Astrocyte (in vitro differentiated cells and primary cell): ENCODE measurements around the gene RUFY3. TPM values are rescaled to one million over a fixed set of nuclear protein-coding genes. Genes with fewer than 3 reads are reported as not detected.
"Not testable (repeated sequence)": the region's sequence is repeated elsewhere in the genome, so short reads cannot be mapped to it uniquely, and the experiment has no call there.

ENCODE experiments used
- DNase-seq: peaks from one replicate; pipeline ENCODE4 v3.0.0-alpha.2; 2010; ENCODE audit warnings: low read depth
- FAIRE-seq: peaks from 2 replicates; lab custom pipeline; 2011; peaks lifted over from hg19 to GRCh38; lab: Jason Lieb, UNC
- H2AFZ ChIP-seq: 2 replicates; pipeline ENCODE4 v1.6.0; 2012; ENCODE audit warnings: low read depth, low read length, inconsistent platforms
- H3K27ac ChIP-seq: 2 replicates; pipeline ENCODE4 v1.5.1; 2011; ENCODE audit warnings: low read depth, low read length, inconsistent platforms
- H3K27me3 ChIP-seq: 2 replicates; pipeline ENCODE4 v1.6.0; 2011; ENCODE audit warnings: low read length, inconsistent platforms; ENCODE audit not compliant: insufficient read depth
- H3K36me3 ChIP-seq: 2 replicates; pipeline ENCODE4 v1.5.1; 2011; ENCODE audit warnings: low read length, inconsistent platforms; ENCODE audit not compliant: insufficient read depth
- H3K4me1 ChIP-seq: 2 replicates; pipeline ENCODE4 v1.5.1; 2011; ENCODE audit warnings: low read length, inconsistent platforms; ENCODE audit not compliant: insufficient read depth
- H3K4me2 ChIP-seq: 2 replicates; pipeline ENCODE4 v1.6.0; 2012; ENCODE audit warnings: low read length, inconsistent platforms
- H3K4me3 ChIP-seq: 2 replicates; pipeline ENCODE4 v1.5.1; 2011; ENCODE audit warnings: low read depth, mild to moderate bottlenecking, low read length, inconsistent platforms; ENCODE audit not compliant: insufficient read depth
- H3K79me2 ChIP-seq: 2 replicates; pipeline ENCODE4 v1.6.0; 2012; ENCODE audit warnings: mild to moderate bottlenecking, low read length, inconsistent platforms; ENCODE audit not compliant: insufficient read depth
- H3K9ac ChIP-seq: 2 replicates; pipeline ENCODE4 v1.6.0; 2012; ENCODE audit warnings: mild to moderate bottlenecking, low read length, inconsistent platforms
- H3K9me3 ChIP-seq: 2 replicates; pipeline ENCODE4 v1.5.1; 2012; ENCODE audit warnings: low read depth, mild to moderate bottlenecking, low read length, inconsistent platforms; ENCODE audit not compliant: insufficient read depth
- H4K20me1 ChIP-seq: 2 replicates; pipeline ENCODE4 v1.6.0; 2012; ENCODE audit warnings: low read length, inconsistent platforms; ENCODE audit not compliant: insufficient read depth
- H3K27ac Mint-ChIP-seq: one replicate; pipeline ENCODE4 v1.8.0; 2021; ENCODE audit warnings: mild to moderate bottlenecking, mixed read lengths; ENCODE audit not compliant: unreplicated experiment
- H3K27me3 Mint-ChIP-seq: one replicate; pipeline ENCODE4 v1.8.0; 2021; ENCODE audit warnings: low read depth, mixed read lengths; ENCODE audit not compliant: unreplicated experiment
- H3K36me3 Mint-ChIP-seq: one replicate; pipeline ENCODE4 v1.8.0; 2021; ENCODE audit warnings: low read depth, mixed read lengths; ENCODE audit not compliant: unreplicated experiment
- H3K4me1 Mint-ChIP-seq: one replicate; pipeline ENCODE4 v1.8.0; 2021; ENCODE audit warnings: low read depth, mixed read lengths; ENCODE audit not compliant: unreplicated experiment
- H3K4me3 Mint-ChIP-seq: one replicate; pipeline ENCODE4 v1.8.0; 2021; ENCODE audit warnings: mild to moderate bottlenecking, moderate library complexity, mixed read lengths; ENCODE audit not compliant: unreplicated experiment
- H3K9me3 Mint-ChIP-seq: one replicate; pipeline ENCODE4 v1.8.0; 2021; ENCODE audit warnings: mild to moderate bottlenecking, mixed read lengths; ENCODE audit not compliant: unreplicated experiment
- EZH2 ChIP-seq: IDR thresholded peaks from 2 replicates; pipeline ENCODE4 v1.6.1; 2012; ENCODE audit warnings: mild to moderate bottlenecking, low read length, inconsistent platforms; ENCODE audit not compliant: insufficient read depth
- total RNA-seq: library from RNA; stranded (reverse); gene quantifications from 2 replicates; pipeline ENCODE4 v1.2.1, GENCODE V29; 2021
- TF ChIP-seq, protein P1 (sequence below): IDR thresholded peaks from 2 replicates; pipeline ENCODE4 v1.5.1; 2011; ENCODE audit warnings: low read depth, mild to moderate bottlenecking, inconsistent platforms, low read length, moderate library complexity; ENCODE audit not compliant: insufficient read depth

The RUFY3 gene
- total RNA-seq, 1 donor from 2014 or later = 57.5 TPM

DNA sequence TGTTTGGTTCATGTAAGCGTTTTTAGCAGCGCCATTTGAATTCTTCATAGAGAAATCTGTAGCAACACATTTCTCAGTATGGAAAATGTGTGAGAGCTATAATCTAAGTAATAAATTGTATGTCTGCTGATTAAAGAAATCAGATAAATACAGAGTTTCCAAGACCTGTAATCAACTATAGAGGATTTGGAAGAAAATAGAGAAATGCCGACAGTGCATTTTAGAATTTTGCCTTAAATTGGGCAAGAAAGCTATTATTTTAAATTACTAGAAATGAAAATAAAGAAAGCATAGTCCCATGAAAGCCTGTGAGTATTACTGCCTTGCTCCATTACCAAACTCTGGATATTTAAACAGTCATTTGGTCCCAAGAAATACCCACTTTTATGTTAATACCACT lies 2.7 kb downstream of the RUFY3 start:
- H3K27me3 Mint-ChIP-seq = no peaks in the 10 kb centered on the region
- Histone ChIP-seq H3K4me3 (no peak overlapping the region), H3K79me2 (peaks cover 77% of the 10 kb centered on the region), H3K27me3 (no peaks in the 10 kb centered on the region), H3K4me1 (peaks cover 11% of the 10 kb centered on the region), H3K4me2 (no peak overlapping the region), H2AFZ (no peak overlapping the region), H3K36me3 (no peaks in the 10 kb centered on the region), H3K9me3 (no peaks in the 10 kb centered on the region), H3K27ac (no peak overlapping the region), H3K9ac (no peak overlapping the region), H4K20me1 (peaks cover 20% of the 10 kb centered on the region)
- H3K27ac Mint-ChIP-seq = no peak overlapping the region
- H3K4me3 Mint-ChIP-seq = no peak overlapping the region
- DNase-seq (no peak), FAIRE-seq (no peak)
- peaks cover 17% of the 10 kb centered on the region for H3K4me1 Mint-ChIP-seq
- TF ChIP-seq, protein P1, sequence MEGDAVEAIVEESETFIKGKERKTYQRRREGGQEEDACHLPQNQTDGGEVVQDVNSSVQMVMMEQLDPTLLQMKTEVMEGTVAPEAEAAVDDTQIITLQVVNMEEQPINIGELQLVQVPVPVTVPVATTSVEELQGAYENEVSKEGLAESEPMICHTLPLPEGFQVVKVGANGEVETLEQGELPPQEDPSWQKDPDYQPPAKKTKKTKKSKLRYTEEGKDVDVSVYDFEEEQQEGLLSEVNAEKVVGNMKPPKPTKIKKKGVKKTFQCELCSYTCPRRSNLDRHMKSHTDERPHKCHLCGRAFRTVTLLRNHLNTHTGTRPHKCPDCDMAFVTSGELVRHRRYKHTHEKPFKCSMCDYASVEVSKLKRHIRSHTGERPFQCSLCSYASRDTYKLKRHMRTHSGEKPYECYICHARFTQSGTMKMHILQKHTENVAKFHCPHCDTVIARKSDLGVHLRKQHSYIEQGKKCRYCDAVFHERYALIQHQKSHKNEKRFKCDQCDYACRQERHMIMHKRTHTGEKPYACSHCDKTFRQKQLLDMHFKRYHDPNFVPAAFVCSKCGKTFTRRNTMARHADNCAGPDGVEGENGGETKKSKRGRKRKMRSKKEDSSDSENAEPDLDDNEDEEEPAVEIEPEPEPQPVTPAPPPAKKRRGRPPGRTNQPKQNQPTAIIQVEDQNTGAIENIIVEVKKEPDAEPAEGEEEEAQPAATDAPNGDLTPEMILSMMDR = no peak
- no peak for TF ChIP-seq EZH2
- H3K9me3 Mint-ChIP-seq = no peaks in the 10 kb centered on the region
- H3K36me3 Mint-ChIP-seq = no peaks in the 10 kb centered on the region

DNA sequence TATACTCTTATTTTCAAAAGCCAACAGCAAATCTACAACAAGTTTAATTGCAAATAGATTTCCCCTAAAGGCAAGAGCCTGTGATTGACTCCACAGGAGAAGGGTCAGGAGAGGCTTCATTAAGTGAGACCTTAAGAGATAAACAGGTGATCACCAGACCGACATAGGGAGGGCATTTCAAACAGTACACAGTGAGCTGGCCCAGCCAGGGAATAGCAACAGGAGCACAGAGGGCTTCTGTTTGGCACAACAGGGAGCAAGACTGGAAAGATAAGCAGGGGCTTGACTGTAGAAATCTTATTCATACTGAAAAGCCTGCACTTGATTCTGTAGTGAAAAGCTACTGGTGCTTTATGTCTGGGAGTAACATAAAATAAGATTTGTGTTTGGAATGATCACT lies 3.9 kb downstream of the RUFY3 start:
- Mint-ChIP-seq H3K27ac (no peak overlapping the region), H3K4me1 (peaks cover 17% of the 10 kb centered on the region), H3K36me3 (no peaks in the 10 kb centered on the region), H3K9me3 (no peaks in the 10 kb centered on the region), H3K27me3 (no peaks in the 10 kb centered on the region), H3K4me3 (no peak overlapping the region)
- peaks cover 11% of the 10 kb centered on the region for H3K4me1 ChIP-seq
- H3K4me2 ChIP-seq = no peak overlapping the region
- peaks cover 24% of the 10 kb centered on the region for H4K20me1 ChIP-seq
- no peaks in the 10 kb centered on the region for H3K36me3 ChIP-seq
- H3K27ac ChIP-seq = no peak overlapping the region
- no peaks in the 10 kb centered on the region for H3K27me3 ChIP-seq
- H3K4me3 ChIP-seq = no peak overlapping the region
- H3K79me2 ChIP-seq = peaks cover 78% of the 10 kb centered on the region
- no peak overlapping the region for H3K9ac ChIP-seq
- FAIRE-seq = no peak
- no peak for DNase-seq
- H2AFZ ChIP-seq = no peak overlapping the region
- TF ChIP-seq, protein P1 = no peak
- no peak for TF ChIP-seq EZH2
- H3K9me3 ChIP-seq = no peaks in the 10 kb centered on the region

DNA sequence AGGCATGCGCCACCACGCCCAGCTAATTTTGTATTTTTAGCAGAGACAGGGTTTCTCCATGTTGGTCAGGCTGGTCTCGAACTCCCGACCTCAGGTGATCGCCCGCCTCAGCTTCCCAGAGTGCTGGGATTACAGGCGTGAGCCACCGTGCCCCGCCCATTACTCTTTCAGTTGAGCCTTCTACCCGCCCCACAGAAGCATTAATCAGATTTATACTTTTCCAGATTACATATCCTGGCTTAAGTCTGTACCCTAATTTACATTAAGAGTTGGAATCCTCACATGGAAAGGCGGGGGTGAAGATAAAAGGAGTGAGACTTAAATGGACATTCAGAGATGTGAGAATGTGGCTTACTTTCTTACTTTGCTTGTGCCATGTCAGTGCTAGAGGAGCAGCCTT lies 4.8 kb downstream of the RUFY3 start:
- not testable (repeated sequence) for H3K9me3 ChIP-seq, H3K9ac ChIP-seq, H3K4me3 ChIP-seq, H2AFZ ChIP-seq, H3K9me3 Mint-ChIP-seq, H3K36me3 ChIP-seq, H3K4me3 Mint-ChIP-seq, H3K27ac ChIP-seq, H3K36me3 Mint-ChIP-seq, FAIRE-seq, H3K27me3 ChIP-seq, H3K27me3 Mint-ChIP-seq, H3K4me2 ChIP-seq, DNase-seq, H3K27ac Mint-ChIP-seq
- Histone ChIP-seq H3K79me2 (peaks cover 84% of the 10 kb centered on the region), H3K4me1 (peaks cover 11% of the 10 kb centered on the region), H4K20me1 (peaks cover 32% of the 10 kb centered on the region)
- peaks cover 16% of the 10 kb centered on the region for H3K4me1 Mint-ChIP-seq
